Dendritic cell treated with granulocyte-macrophage colony-stimulating factor and Interleukin-4, amounts not matched to agents 40 ng/mL and 50 ng/mL, for 4 days (primary cell): Measurements from ENCODE around the gene FAM20A.
"Not testable (repeated sequence)": the region's sequence is repeated elsewhere in the genome, so short reads cannot be mapped to it uniquely, and the experiment has no call there.

Source experiments
- H3K27ac Mint-ChIP-seq: one replicate; pipeline ENCODE4 v1.8.0; 2022; ENCODE audit warnings: mild to moderate bottlenecking, mixed read lengths
- H3K27me3 Mint-ChIP-seq: one replicate; pipeline ENCODE4 v1.8.0; 2022; ENCODE audit warnings: mild to moderate bottlenecking, mixed read lengths
- H3K36me3 Mint-ChIP-seq: one replicate; pipeline ENCODE4 v1.8.0; 2022; ENCODE audit warnings: low read depth, mixed read lengths
- H3K4me1 Mint-ChIP-seq: one replicate; pipeline ENCODE4 v1.8.0; 2022; ENCODE audit warnings: low read depth, mixed read lengths
- H3K4me3 Mint-ChIP-seq: one replicate; pipeline ENCODE4 v1.8.0; 2022; ENCODE audit warnings: mild to moderate bottlenecking, moderate library complexity, mixed read lengths
- H3K9me3 Mint-ChIP-seq: one replicate; pipeline ENCODE4 v1.8.0; 2022; ENCODE audit warnings: mixed read lengths
- intact Hi-C: fragments of 100-400 bp; cut with micrococcal nuclease; formaldehyde crosslinking; loops from one replicate; pipeline ENCODE4 v1.15.0; 2022

The FAM20A gene

GRCh38 chr17:68519911-68520310, 81.3 kb downstream of the FAM20A start:
- peaks cover 98% of the 10 kb centered on the region for H3K36me3 Mint-ChIP-seq
- H3K4me1 Mint-ChIP-seq, result peaks cover 50% of the 10 kb centered on the region
- H3K9me3 Mint-ChIP-seq, result peaks cover 19% of the 10 kb centered on the region
- no peaks in the 10 kb centered on the region for H3K27me3 Mint-ChIP-seq
- H3K27ac Mint-ChIP-seq, result no peak overlapping the region
- H3K4me3 Mint-ChIP-seq, result no peak overlapping the region
- intact Hi-C loops, result no loop called here

- H3K9me3 Mint-ChIP-seq, result peaks cover 19% of the 10 kb centered on the region
- peaks cover 92% of the 10 kb centered on the region for H3K36me3 Mint-ChIP-seq
- intact Hi-C loops, H3K4me3 Mint-ChIP-seq, H3K27me3 Mint-ChIP-seq: not testable (repeated sequence)
- peaks cover 56% of the 10 kb centered on the region for H3K4me1 Mint-ChIP-seq
- H3K27ac Mint-ChIP-seq, result peak overlapping the region; percentile 76
Measured at GRCh38 chr17:68519051-68519450, 82.1 kb downstream of the FAM20A start.

GRCh38 chr17:68518063-68518815, 82.9 kb downstream of the FAM20A start:
- peaks cover 19% of the 10 kb centered on the region for H3K9me3 Mint-ChIP-seq
- H3K4me1 Mint-ChIP-seq, result peaks cover 56% of the 10 kb centered on the region
- intact Hi-C loops, result no loop called here
- H3K27ac Mint-ChIP-seq, result peak overlapping the region; percentile 76
- H3K36me3 Mint-ChIP-seq, result peaks cover 90% of the 10 kb centered on the region
- no peak overlapping the region for H3K4me3 Mint-ChIP-seq
- H3K27me3 Mint-ChIP-seq, result no peaks in the 10 kb centered on the region

GRCh38 chr17:68517605-68518004, 83.6 kb downstream of the FAM20A start:
- intact Hi-C loops, H3K27ac Mint-ChIP-seq, H3K4me3 Mint-ChIP-seq, H3K27me3 Mint-ChIP-seq: not testable (repeated sequence)
- Mint-ChIP-seq H3K36me3 (peaks cover 90% of the 10 kb centered on the region), H3K4me1 (peaks cover 53% of the 10 kb centered on the region), H3K9me3 (peaks cover 19% of the 10 kb centered on the region)

- Mint-ChIP-seq H3K9me3 (peaks cover 19% of the 10 kb centered on the region), H3K27ac (no peak overlapping the region), H3K4me3 (no peak overlapping the region), H3K27me3 (no peaks in the 10 kb centered on the region), H3K4me1 (peaks cover 54% of the 10 kb centered on the region), H3K36me3 (peaks cover 89% of the 10 kb centered on the region)
- intact Hi-C loops, result no loop called here
Measured at GRCh38 chr17:68516732-68517131, 84.4 kb downstream of the FAM20A start.

GRCh38 chr17:68514831-68515635, 86.1 kb downstream of the FAM20A start:
- H3K27ac Mint-ChIP-seq, result peak overlapping the region; percentile 62
- peaks cover 67% of the 10 kb centered on the region for H3K4me1 Mint-ChIP-seq
- no peaks in the 10 kb centered on the region for H3K27me3 Mint-ChIP-seq
- H3K4me3 Mint-ChIP-seq, result peak overlapping the region; percentile 97
- intact Hi-C loops, result loop anchor here (5.0 kb wide), 1 partner anchor 48 kb away; no protein-coding TSS in a partner anchor
- peaks cover 19% of the 10 kb centered on the region for H3K9me3 Mint-ChIP-seq
- peaks cover 75% of the 10 kb centered on the region for H3K36me3 Mint-ChIP-seq

GRCh38 chr17:68513932-68514331, 87.2 kb downstream of the FAM20A start:
- Mint-ChIP-seq H3K9me3 (peaks cover 12% of the 10 kb centered on the region), H3K36me3 (peaks cover 64% of the 10 kb centered on the region), H3K27ac (peak overlapping the region; percentile 100), H3K27me3 (no peaks in the 10 kb centered on the region), H3K4me3 (peak overlapping the region; percentile 97), H3K4me1 (peaks cover 69% of the 10 kb centered on the region)
- intact Hi-C loops, result loop anchor here (2.0 to 5.0 kb wide), 3 partner anchors 15 to 47 kb away; no protein-coding TSS in a partner anchor

- H3K27me3 Mint-ChIP-seq, result no peaks in the 10 kb centered on the region
- peak overlapping the region; percentile 97 for H3K4me3 Mint-ChIP-seq
- H3K4me1 Mint-ChIP-seq, result peaks cover 71% of the 10 kb centered on the region
- peaks cover 55% of the 10 kb centered on the region for H3K36me3 Mint-ChIP-seq
- intact Hi-C loops, result loop anchor here (2.0 to 5.0 kb wide), 3 partner anchors 14 to 46 kb away; no protein-coding TSS in a partner anchor
- peaks cover 8% of the 10 kb centered on the region for H3K9me3 Mint-ChIP-seq
- peak overlapping the region; percentile 100 for H3K27ac Mint-ChIP-seq
Measured at GRCh38 chr17:68512960-68513474, 88.2 kb downstream of the FAM20A start.

- Mint-ChIP-seq H3K9me3 (peaks cover 6% of the 10 kb centered on the region), H3K27me3 (no peaks in the 10 kb centered on the region), H3K4me3 (peak within 1 kb of the TSS; percentile 97), H3K4me1 (peaks cover 71% of the 10 kb centered on the region), H3K36me3 (peaks cover 48% of the 10 kb centered on the region), H3K27ac (peak within 1 kb of the TSS; percentile 100)
- intact Hi-C loops, result loop anchor here (2.0 to 5.0 kb wide), 3 partner anchors 14 to 45 kb away; no protein-coding TSS in a partner anchor
Measured at GRCh38 chr17:68512247-68512959, 88.8 kb downstream of the FAM20A start, which contains the start of gene PRKAR1A. TSS of gene PRKAR1A (plus strand) at chr17:68512430. CDS start at chr17:68515400, 2,970 bp downstream.

- no peaks in the 10 kb centered on the region for H3K27me3 Mint-ChIP-seq
- intact Hi-C loops, result loop anchor here (2.0 to 5.0 kb wide), 3 partner anchors 13 to 44 kb away; no protein-coding TSS in a partner anchor
- no peaks in the 10 kb centered on the region for H3K9me3 Mint-ChIP-seq
- H3K27ac Mint-ChIP-seq, result peak overlapping the region; percentile 100
- H3K4me1 Mint-ChIP-seq, result peaks cover 71% of the 10 kb centered on the region
- peaks cover 42% of the 10 kb centered on the region for H3K36me3 Mint-ChIP-seq
- peak overlapping the region; percentile 97 for H3K4me3 Mint-ChIP-seq
Measured at GRCh38 chr17:68511671-68512246, 89.4 kb downstream of the FAM20A start.

- Mint-ChIP-seq H3K4me1 (peaks cover 71% of the 10 kb centered on the region), H3K27ac (peak overlapping the region; percentile 100), H3K4me3 (peak overlapping the region; percentile 97), H3K9me3 (no peaks in the 10 kb centered on the region), H3K36me3 (peaks cover 37% of the 10 kb centered on the region), H3K27me3 (no peaks in the 10 kb centered on the region)
- intact Hi-C loops, result loop anchor here (5.0 kb wide), 1 partner anchor 44 kb away; no protein-coding TSS in a partner anchor
Measured at GRCh38 chr17:68511254-68511670, 89.9 kb downstream of the FAM20A start.

- Mint-ChIP-seq H3K4me1 (peaks cover 65% of the 10 kb centered on the region), H3K27me3 (no peaks in the 10 kb centered on the region), H3K27ac (peak overlapping the region; percentile 80), H3K4me3 (no peak overlapping the region), H3K9me3 (no peaks in the 10 kb centered on the region), H3K36me3 (peaks cover 21% of the 10 kb centered on the region)
- intact Hi-C loops, result loop anchor here (5.0 kb wide), 1 partner anchor 42 kb away; no protein-coding TSS in a partner anchor
Measured at GRCh38 chr17:68509141-68510057, 91.8 kb downstream of the FAM20A start.
